ENCODE results near the gene CENPP. TPM values are rescaled to one million over a fixed set of nuclear protein-coding genes. Genes with fewer than 3 reads are reported as not detected.

The CENPP gene
- total RNA-seq, result 10 to 100 TPM in 1 of 4 donors, 1 to 10 TPM in 3; 2.8 to 51.2 (median 4.9) TPM

DNA sequence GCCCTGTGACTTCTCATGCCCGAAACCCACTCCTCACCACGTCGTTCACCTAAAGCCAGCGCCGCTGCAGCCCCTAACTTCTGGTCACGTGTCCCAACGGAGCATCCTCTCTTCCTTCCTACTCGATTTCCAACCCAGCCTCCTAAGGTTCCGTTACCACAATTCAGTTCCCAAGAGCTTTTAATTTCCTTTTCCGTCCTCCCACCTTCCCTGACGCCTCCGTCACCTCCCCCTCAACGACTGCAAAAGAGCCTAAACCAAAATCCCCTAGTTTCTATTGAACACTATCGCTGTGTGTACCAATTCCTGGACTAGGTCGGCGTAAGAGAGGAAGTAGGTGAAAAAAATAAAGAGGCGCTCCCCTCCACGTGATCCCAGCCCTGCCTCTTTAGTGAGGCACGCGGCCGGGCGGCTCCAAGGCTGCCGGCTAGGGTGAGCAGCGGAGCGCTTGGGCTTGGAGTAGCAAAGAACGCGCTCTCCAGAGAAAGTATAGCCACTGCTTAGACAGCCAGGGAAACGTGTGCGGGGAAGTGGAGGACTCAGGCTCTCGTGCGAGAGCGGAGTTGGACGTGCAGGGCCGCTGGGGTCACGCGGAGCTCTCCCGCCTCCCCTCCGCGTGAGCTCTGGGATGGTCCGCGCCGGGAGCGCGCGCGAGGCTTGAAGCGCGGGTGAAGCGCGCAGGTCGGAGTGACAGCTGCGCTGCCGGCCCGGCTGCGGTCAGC is at the start of gene CENPP, which contains the start of gene NOL8:
Gene CENPP, plus strand, starts transcription at position 685 of the 722 bp plus-strand sequence.
Gene NOL8, minus strand, starts transcription at position 82 of the 722 bp plus-strand sequence. CDS start 1,189 bp downstream, outside the sequence.
- peak; percentile 86 to 93 (median 91) for DNase-seq
- H3K9me3 ChIP-seq, result no peaks in the 10 kb centered on the region
- H3K27me3 ChIP-seq, result no peaks in the 10 kb centered on the region
- H3K36me3 ChIP-seq, result peaks cover 0 to 23% (median 0%) of the 10 kb centered on the region in 3 donors
- H3K27ac ChIP-seq, result peak within 1 kb of the TSS; percentile 89 to 96 (median 93)
- TF ChIP-seq, protein P1, sequence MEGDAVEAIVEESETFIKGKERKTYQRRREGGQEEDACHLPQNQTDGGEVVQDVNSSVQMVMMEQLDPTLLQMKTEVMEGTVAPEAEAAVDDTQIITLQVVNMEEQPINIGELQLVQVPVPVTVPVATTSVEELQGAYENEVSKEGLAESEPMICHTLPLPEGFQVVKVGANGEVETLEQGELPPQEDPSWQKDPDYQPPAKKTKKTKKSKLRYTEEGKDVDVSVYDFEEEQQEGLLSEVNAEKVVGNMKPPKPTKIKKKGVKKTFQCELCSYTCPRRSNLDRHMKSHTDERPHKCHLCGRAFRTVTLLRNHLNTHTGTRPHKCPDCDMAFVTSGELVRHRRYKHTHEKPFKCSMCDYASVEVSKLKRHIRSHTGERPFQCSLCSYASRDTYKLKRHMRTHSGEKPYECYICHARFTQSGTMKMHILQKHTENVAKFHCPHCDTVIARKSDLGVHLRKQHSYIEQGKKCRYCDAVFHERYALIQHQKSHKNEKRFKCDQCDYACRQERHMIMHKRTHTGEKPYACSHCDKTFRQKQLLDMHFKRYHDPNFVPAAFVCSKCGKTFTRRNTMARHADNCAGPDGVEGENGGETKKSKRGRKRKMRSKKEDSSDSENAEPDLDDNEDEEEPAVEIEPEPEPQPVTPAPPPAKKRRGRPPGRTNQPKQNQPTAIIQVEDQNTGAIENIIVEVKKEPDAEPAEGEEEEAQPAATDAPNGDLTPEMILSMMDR (IDR thresholded peaks at IDR 0.05), result no peak
- peak in 1 of 2 donors; percentile 31 for TF ChIP-seq POLR2A (IDR thresholded peaks at IDR 0.05)
- H3K4me1 ChIP-seq, result peaks cover 0 to 20% (median 12%) of the 10 kb centered on the region in 4 donors
- peak within 1 kb of the TSS; percentile 68 to 84 (median 81) for H3K4me3 ChIP-seq

DNA sequence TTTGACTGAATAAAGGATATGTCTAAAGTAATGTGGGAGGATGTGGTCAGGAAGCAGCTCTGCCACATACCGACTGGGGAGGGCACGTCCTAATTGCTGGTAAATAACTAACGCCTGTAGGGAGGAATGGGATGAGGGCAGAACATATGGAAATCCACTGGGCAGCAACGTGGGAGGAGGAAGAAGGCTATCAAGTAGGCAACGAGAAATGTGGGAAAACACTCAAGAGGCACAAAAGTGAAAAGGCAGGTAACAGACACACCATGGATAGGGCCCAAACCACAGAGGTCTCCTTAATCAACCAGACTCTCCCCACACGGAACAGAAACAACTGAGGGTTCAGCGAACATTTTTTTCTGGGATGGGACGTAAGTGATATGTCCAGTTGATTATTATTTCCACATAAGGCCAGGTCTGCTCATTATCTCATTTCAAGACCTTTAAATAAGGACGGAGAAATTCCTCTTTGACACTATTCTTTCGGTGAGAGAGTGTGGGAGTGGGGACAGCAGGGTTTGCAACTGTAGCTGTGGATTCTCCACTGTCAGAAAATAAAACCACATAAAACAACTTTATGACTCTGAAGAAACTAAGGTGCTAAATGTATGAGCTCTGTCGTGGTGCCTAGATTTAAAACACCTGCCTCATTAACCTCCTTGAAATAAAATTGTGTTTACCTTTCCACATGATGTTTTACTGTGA is 49.3 kb upstream of the CENPP start:
- H3K9me3 ChIP-seq, result no peaks in the 10 kb centered on the region
- peaks cover 0 to 96% (median 0%) of the 10 kb centered on the region in 3 donors for H3K36me3 ChIP-seq

GRCh38 chr9:92278110-92278509 is 47.6 kb upstream of the CENPP start:
- Histone ChIP-seq H3K27ac (no peak overlapping the region), H3K9me3 (no peaks in the 10 kb centered on the region), H3K27me3 (no peaks in the 10 kb centered on the region), H3K4me1 (no peaks in the 10 kb centered on the region), H3K36me3 (peaks cover 0 to 95% (median 0%) of the 10 kb centered on the region in 3 donors), H3K4me3 (no peak overlapping the region)
- no peak for DNase-seq
- no peak for TF ChIP-seq POLR2A (IDR thresholded peaks at IDR 0.05)
- TF ChIP-seq, protein P1 (IDR thresholded peaks at IDR 0.05), result no peak

More for the DNA sequence above, 49.3 kb upstream of the CENPP start:
- Histone ChIP-seq H3K27ac (no peak overlapping the region), H3K27me3 (no peaks in the 10 kb centered on the region), H3K4me3 (no peak overlapping the region), H3K4me1 (no peaks in the 10 kb centered on the region)
- no peak for DNase-seq
- TF ChIP-seq, protein P1 (IDR thresholded peaks at IDR 0.05), result no peak
- no peak for TF ChIP-seq POLR2A (IDR thresholded peaks at IDR 0.05)

GRCh38 chr9:92279302-92279701 is 46.5 kb upstream of the CENPP start:
- peaks cover 0 to 93% (median 0%) of the 10 kb centered on the region in 3 donors for H3K36me3 ChIP-seq

GRCh38 chr9:92289708-92290390 is 35.9 kb upstream of the CENPP start:
- DNase-seq, result no peak
- H3K27ac ChIP-seq, result no peak overlapping the region
- H3K4me3 ChIP-seq, result no peak overlapping the region
- H3K36me3 ChIP-seq, result peaks cover 0 to 22% (median 0%) of the 10 kb centered on the region in 3 donors
- no peak for TF ChIP-seq POLR2A (IDR thresholded peaks at IDR 0.05)
- TF ChIP-seq, protein P1 (IDR thresholded peaks at IDR 0.05), result no peak
- H3K27me3 ChIP-seq, result no peaks in the 10 kb centered on the region
- peaks cover 0 to 17% (median 7%) of the 10 kb centered on the region in 4 donors for H3K4me1 ChIP-seq
- no peaks in the 10 kb centered on the region for H3K9me3 ChIP-seq

More at GRCh38 chr9:92279302-92279701, 46.5 kb upstream of the CENPP start:
- no peak overlapping the region for H3K4me3 ChIP-seq
- H3K4me1 ChIP-seq, result no peaks in the 10 kb centered on the region
- H3K27ac ChIP-seq, result no peak overlapping the region
- DNase-seq, result no peak
- TF ChIP-seq POLR2A (IDR thresholded peaks at IDR 0.05), result no peak
- TF ChIP-seq, protein P1 (IDR thresholded peaks at IDR 0.05), result no peak
- no peaks in the 10 kb centered on the region for H3K9me3 ChIP-seq
- no peaks in the 10 kb centered on the region for H3K27me3 ChIP-seq
